Measurements from ENCODE around the gene BRPF1.

Gene BRPF1

GRCh38 chr3:9782770-9783169 is 51.2 kb downstream of the BRPF1 start:
- peak; percentile 41 for TF ChIP-seq CTCF (IDR thresholded peaks at IDR 0.05; ENCODE audit: extremely low read depth, insufficient read depth, missing control alignments)
- in situ Hi-C loops (cut with MboI; ENCODE audit: low pct_unique_long_range_greater_than_20kb, low sequenced_read_pairs, unreplicated experiment), result no loop called here
- DNase-seq (ENCODE audit: low spot score), result no peak

- no peak for DNase-seq (ENCODE audit: low spot score)
- TF ChIP-seq CTCF (IDR thresholded peaks at IDR 0.05; ENCODE audit: extremely low read depth, insufficient read depth, missing control alignments), result no peak
- in situ Hi-C loops (cut with MboI; ENCODE audit: low pct_unique_long_range_greater_than_20kb, low sequenced_read_pairs, unreplicated experiment), result no loop called here
Measured at GRCh38 chr3:9783954-9784353, 52.4 kb downstream of the BRPF1 start.

GRCh38 chr3:9784965-9785364 is 53.4 kb downstream of the BRPF1 start:
- DNase-seq (ENCODE audit: low spot score), result no peak
- TF ChIP-seq CTCF (IDR thresholded peaks at IDR 0.05; ENCODE audit: extremely low read depth, insufficient read depth, missing control alignments), result no peak
- in situ Hi-C loops (cut with MboI; ENCODE audit: low pct_unique_long_range_greater_than_20kb, low sequenced_read_pairs, unreplicated experiment), result no loop called here

GRCh38 chr3:9785602-9786001 is 54.1 kb downstream of the BRPF1 start:
- no peak for TF ChIP-seq CTCF (IDR thresholded peaks at IDR 0.05; ENCODE audit: extremely low read depth, insufficient read depth, missing control alignments)
- no peak for DNase-seq (ENCODE audit: low spot score)
- in situ Hi-C loops (cut with MboI; ENCODE audit: low pct_unique_long_range_greater_than_20kb, low sequenced_read_pairs, unreplicated experiment), result no loop called here

GRCh38 chr3:9786209-9786739 is 54.7 kb downstream of the BRPF1 start:
- DNase-seq (ENCODE audit: low spot score), result no peak
- in situ Hi-C loops (cut with MboI; ENCODE audit: low pct_unique_long_range_greater_than_20kb, low sequenced_read_pairs, unreplicated experiment), result no loop called here

GRCh38 chr3:9786825-9787669 is 55.5 kb downstream of the BRPF1 start:
- in situ Hi-C loops (cut with MboI; ENCODE audit: low pct_unique_long_range_greater_than_20kb, low sequenced_read_pairs, unreplicated experiment), result no loop called here
- DNase-seq (ENCODE audit: low spot score), result no peak
- peak; percentile 59 for TF ChIP-seq CTCF (IDR thresholded peaks at IDR 0.05; ENCODE audit: extremely low read depth, insufficient read depth, missing control alignments)

More at GRCh38 chr3:9786209-9786739, 54.7 kb downstream of the BRPF1 start:
- no peak for TF ChIP-seq CTCF (IDR thresholded peaks at IDR 0.05; ENCODE audit: extremely low read depth, insufficient read depth, missing control alignments)
